ENCODE results near the gene TBXAS1.
"Not testable (repeated sequence)": the region's sequence is repeated elsewhere in the genome, so short reads cannot be mapped to it uniquely, and the experiment has no call there.

TBXAS1 gene

GRCh38 chr7:139901056-139901795, 72.2 kb downstream of the TBXAS1 start:
- H2AFZ ChIP-seq (ENCODE audit: low read length): no peak overlapping the region
- no peak for TF ChIP-seq EZH2 (optimal IDR thresholded peaks at IDR 0.05; ENCODE audit: low read depth, low read length)
- TF ChIP-seq EZH2phosphoT487 (IDR thresholded peaks at IDR 0.05; ENCODE audit: low read length): no peak
- TF ChIP-seq CTCF (IDR thresholded peaks at IDR 0.05; ENCODE audit: low read length): no peak
- no peaks in the 10 kb centered on the region for H3K27me3 ChIP-seq (replicated peaks; ENCODE audit: insufficient read depth, low read length)

GRCh38 chr7:139901901-139902300, 72.8 kb downstream of the TBXAS1 start:
- Histone ChIP-seq H3F3A (ENCODE audit: insufficient read depth, low read length) (peaks cover 19% of the 10 kb centered on the region), H3K4me3 (ENCODE audit: low read length) (no peak overlapping the region), H3K9me3 (replicated peaks; ENCODE audit: insufficient read depth, low read length) (no peaks in the 10 kb centered on the region), H4K20me1 (ENCODE audit: insufficient read depth, low read length) (no peaks in the 10 kb centered on the region), H3K79me2 (ENCODE audit: low read length) (no peaks in the 10 kb centered on the region), H3K4me1 (ENCODE audit: low read length) (peaks cover 36% of the 10 kb centered on the region), H3K9me2 (replicated peaks; ENCODE audit: insufficient read depth, low read length) (no peaks in the 10 kb centered on the region), H3K27me3 (replicated peaks; ENCODE audit: insufficient read depth, low read length) (no peaks in the 10 kb centered on the region), H3K4me2 (ENCODE audit: low read depth, low read length) (no peak overlapping the region), H2AFZ (ENCODE audit: low read length) (no peak overlapping the region), H3K27ac (ENCODE audit: low read length) (no peak overlapping the region), H3K36me3 (replicated peaks; ENCODE audit: insufficient read depth, low read length) (no peaks in the 10 kb centered on the region), H3K9ac (ENCODE audit: low read length) (no peak overlapping the region)
- DNase-seq: no peak
- TF ChIP-seq EZH2 (optimal IDR thresholded peaks at IDR 0.05; ENCODE audit: low read depth, low read length): no peak
- TF ChIP-seq EZH2phosphoT487 (IDR thresholded peaks at IDR 0.05; ENCODE audit: low read length): no peak

More at GRCh38 chr7:139901056-139901795, 72.2 kb downstream of the TBXAS1 start:
- no peaks in the 10 kb centered on the region for H3K9me2 ChIP-seq (replicated peaks; ENCODE audit: insufficient read depth, low read length)
- no peak overlapping the region for H3K4me3 ChIP-seq (ENCODE audit: low read length)
- no peaks in the 10 kb centered on the region for H3K9me3 ChIP-seq (replicated peaks; ENCODE audit: insufficient read depth, low read length)
- DNase-seq: no peak
- H3K4me2 ChIP-seq (ENCODE audit: low read depth, low read length): no peak overlapping the region
- H3K36me3 ChIP-seq (replicated peaks; ENCODE audit: insufficient read depth, low read length): no peaks in the 10 kb centered on the region
- no peaks in the 10 kb centered on the region for H3K79me2 ChIP-seq (ENCODE audit: low read length)
- no peaks in the 10 kb centered on the region for H4K20me1 ChIP-seq (ENCODE audit: insufficient read depth, low read length)
- H3K9ac ChIP-seq (ENCODE audit: low read length): no peak overlapping the region
- no peak overlapping the region for H3K27ac ChIP-seq (ENCODE audit: low read length)
- H3K4me1 ChIP-seq (ENCODE audit: low read length): peaks cover 36% of the 10 kb centered on the region
- H3F3A ChIP-seq (ENCODE audit: insufficient read depth, low read length): peaks cover 19% of the 10 kb centered on the region

- Histone ChIP-seq H3K9ac (ENCODE audit: low read length) (no peak overlapping the region), H3K4me2 (ENCODE audit: low read depth, low read length) (no peak overlapping the region), H3K36me3 (replicated peaks; ENCODE audit: insufficient read depth, low read length) (no peaks in the 10 kb centered on the region), H3K4me1 (ENCODE audit: low read length) (peaks cover 34% of the 10 kb centered on the region), H3F3A (ENCODE audit: insufficient read depth, low read length) (peaks cover 19% of the 10 kb centered on the region), H3K9me3 (replicated peaks; ENCODE audit: insufficient read depth, low read length) (no peaks in the 10 kb centered on the region), H3K9me2 (replicated peaks; ENCODE audit: insufficient read depth, low read length) (no peaks in the 10 kb centered on the region), H3K4me3 (ENCODE audit: low read length) (no peak overlapping the region), H4K20me1 (ENCODE audit: insufficient read depth, low read length) (no peaks in the 10 kb centered on the region), H3K27ac (ENCODE audit: low read length) (no peak overlapping the region), H3K27me3 (replicated peaks; ENCODE audit: insufficient read depth, low read length) (no peaks in the 10 kb centered on the region), H3K79me2 (ENCODE audit: low read length) (no peaks in the 10 kb centered on the region), H2AFZ (ENCODE audit: low read length) (no peak overlapping the region)
- DNase-seq: no peak
- TF ChIP-seq CTCF (IDR thresholded peaks at IDR 0.05; ENCODE audit: low read length) (no peak), EZH2phosphoT487 (IDR thresholded peaks at IDR 0.05; ENCODE audit: low read length) (no peak), EZH2 (optimal IDR thresholded peaks at IDR 0.05; ENCODE audit: low read depth, low read length) (no peak)
Observed at GRCh38 chr7:139902436-139903102, 73.5 kb downstream of the TBXAS1 start.

GRCh38 chr7:139903103-139903477, 74.0 kb downstream of the TBXAS1 start:
- peaks cover 29% of the 10 kb centered on the region for H3K4me1 ChIP-seq (ENCODE audit: low read length)
- not testable (repeated sequence) for H3K9me3 ChIP-seq (replicated peaks; ENCODE audit: insufficient read depth, low read length); DNase-seq; H3K4me2 ChIP-seq (ENCODE audit: low read depth, low read length); H3K79me2 ChIP-seq (ENCODE audit: low read length); H4K20me1 ChIP-seq (ENCODE audit: insufficient read depth, low read length); H3K36me3 ChIP-seq (replicated peaks; ENCODE audit: insufficient read depth, low read length); H3K4me3 ChIP-seq (ENCODE audit: low read length); H3K27me3 ChIP-seq (replicated peaks; ENCODE audit: insufficient read depth, low read length); H2AFZ ChIP-seq (ENCODE audit: low read length); H3K9ac ChIP-seq (ENCODE audit: low read length); H3K27ac ChIP-seq (ENCODE audit: low read length); H3K9me2 ChIP-seq (replicated peaks; ENCODE audit: insufficient read depth, low read length)
- peaks cover 19% of the 10 kb centered on the region for H3F3A ChIP-seq (ENCODE audit: insufficient read depth, low read length)
